HEK293T (cell line): Measurements from ENCODE around the gene MYL12B.

Source experiments
- CTBP1 ChIP-seq: fragments of 450-650 bp; IDR thresholded peaks from 2 replicates; pipeline ENCODE4 v1.6.1; 2016; ENCODE audit warnings: borderline replicate concordance
- ELF4 ChIP-seq: fragments of 450-650 bp; IDR thresholded peaks from 2 replicates; pipeline ENCODE4 v1.6.1; 2017; ENCODE audit warnings: antibody characterized with exemption
- FOXK2 ChIP-seq: fragments of 450-650 bp; IDR thresholded peaks from 2 replicates; pipeline ENCODE4 v1.6.1; 2016; ENCODE audit warnings: mild to moderate bottlenecking
- SUZ12 ChIP-seq: fragments of 450-650 bp; IDR thresholded peaks from 2 replicates; pipeline ENCODE4 v1.6.1; 2016; ENCODE audit warnings: mild to moderate bottlenecking

GRCh38 chr18:3218819-3219218 is 43.1 kb upstream of the MYL12B start:
- TF ChIP-seq FOXK2 (no peak), SUZ12 (no peak), CTBP1 (no peak), ELF4 (no peak)
